Measurements from ENCODE around the gene MIA3.
A peak's percentile ranks its signal among the peaks of the same experiment; 100 is the strongest.

MIA3 gene

DNA sequence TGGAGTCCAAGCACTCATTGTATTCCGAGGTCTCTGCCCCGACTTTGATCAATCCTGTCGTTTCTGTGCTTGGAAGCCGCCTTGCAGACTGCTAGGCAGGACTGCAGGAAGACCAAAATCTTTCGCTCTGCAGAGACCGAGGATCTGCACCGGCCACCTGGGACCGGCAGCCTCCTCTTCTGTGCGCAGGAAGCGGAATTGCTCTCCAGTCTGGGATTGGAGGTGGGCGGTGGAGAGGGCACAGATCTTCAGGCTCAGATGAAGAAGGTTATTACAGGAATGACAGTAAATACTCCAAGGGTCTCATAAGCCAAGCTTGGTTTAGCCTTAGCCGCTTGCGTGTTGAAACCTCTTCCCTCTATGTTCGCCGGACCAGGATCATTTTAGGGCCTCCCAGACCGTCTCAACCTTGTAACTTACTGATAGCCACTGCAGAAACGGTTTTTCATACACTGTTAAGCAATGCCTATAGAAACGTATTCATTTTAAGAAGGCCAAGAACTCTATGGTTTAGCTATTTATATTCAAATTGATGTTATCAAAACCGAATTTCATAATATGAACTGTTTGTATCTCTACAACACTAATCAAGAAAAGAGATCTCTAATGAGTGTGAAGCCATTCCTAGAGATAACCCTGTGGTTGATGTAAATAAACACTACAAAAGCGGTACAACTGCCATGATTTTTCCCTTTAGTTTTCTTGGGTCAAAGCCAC lies 1.1 kb downstream of the MIA3 start:
- no peak for DNase-seq (ENCODE audit: low spot score)

- no peak for DNase-seq (ENCODE audit: low spot score)
These were observed 2.7 kb downstream of the MIA3 start for GRCh38 chr1:222620566-222620965.

DNA sequence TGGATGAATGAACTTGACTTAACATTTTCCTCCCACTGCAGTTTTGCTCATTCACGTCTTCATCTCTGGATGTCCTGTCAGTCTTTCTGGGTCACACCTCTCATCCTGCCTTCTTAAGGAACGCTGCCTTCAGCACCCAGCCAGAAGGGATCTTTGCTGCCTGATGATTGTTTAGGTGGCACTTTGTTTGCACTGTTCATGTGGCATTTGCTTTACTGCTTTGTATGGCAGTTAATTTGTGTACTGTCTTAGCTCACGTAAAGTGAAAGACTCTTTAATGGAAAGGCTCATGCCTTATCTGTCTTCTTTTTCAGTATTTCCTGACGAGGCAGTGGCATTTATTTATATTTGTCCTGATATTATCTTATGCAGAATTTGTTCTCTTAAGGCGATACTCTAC lies 4.9 kb downstream of the MIA3 start:
- no peak for DNase-seq (ENCODE audit: low spot score)

- DNase-seq (ENCODE audit: low spot score): no peak
These were observed 5.6 kb downstream of the MIA3 start for GRCh38 chr1:222623458-222623857.

DNA sequence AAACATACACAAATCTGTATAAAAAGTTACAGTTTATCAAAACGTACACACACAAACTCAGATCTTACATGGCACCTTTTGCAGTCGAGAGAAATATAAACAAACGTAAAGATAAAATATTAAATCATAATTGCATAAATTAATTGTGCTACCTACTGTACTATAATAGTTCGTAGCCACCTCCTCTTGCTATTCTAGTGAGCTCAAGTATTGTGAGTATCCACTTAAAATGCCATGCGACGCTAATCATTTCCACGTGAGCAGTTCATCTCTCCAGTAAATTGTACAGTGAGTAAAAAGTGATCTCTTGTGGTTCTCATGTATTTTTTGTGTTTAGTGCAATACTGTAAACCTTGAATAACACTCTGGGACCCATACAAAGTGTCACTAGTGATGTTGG lies 6.3 kb downstream of the MIA3 start:
- no peak for DNase-seq (ENCODE audit: low spot score)

GRCh38 chr1:222627232-222627631 lies 9.3 kb downstream of the MIA3 start:
- DNase-seq (ENCODE audit: low spot score): no peak

DNA sequence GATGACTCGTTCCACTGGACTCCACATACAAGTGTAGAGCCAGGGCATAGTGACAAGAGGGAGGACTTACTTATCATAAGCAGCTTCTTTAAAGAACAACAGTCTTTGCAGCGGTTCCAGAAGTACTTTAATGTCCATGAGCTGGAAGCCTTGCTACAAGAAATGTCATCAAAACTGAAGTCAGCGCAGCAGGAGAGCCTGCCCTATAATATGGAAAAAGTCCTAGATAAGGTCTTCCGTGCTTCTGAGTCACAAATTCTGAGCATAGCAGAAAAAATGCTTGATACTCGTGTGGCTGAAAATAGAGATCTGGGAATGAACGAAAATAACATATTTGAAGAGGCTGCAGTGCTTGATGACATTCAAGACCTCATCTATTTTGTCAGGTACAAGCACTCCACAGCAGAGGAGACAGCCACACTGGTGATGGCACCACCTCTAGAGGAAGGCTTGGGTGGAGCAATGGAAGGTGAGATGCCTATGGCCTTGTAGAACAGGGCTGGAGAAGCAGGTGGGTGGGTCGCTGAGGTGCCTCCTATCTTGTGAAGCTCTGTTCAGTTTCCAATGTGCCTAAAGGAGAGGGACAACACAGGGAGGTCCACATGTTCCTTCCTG lies 12.1 kb downstream of the MIA3 start:
- no peak for DNase-seq (ENCODE audit: low spot score)

GRCh38 chr1:222631611-222632208 lies 13.8 kb downstream of the MIA3 start:
- DNase-seq (ENCODE audit: low spot score): no peak

DNA sequence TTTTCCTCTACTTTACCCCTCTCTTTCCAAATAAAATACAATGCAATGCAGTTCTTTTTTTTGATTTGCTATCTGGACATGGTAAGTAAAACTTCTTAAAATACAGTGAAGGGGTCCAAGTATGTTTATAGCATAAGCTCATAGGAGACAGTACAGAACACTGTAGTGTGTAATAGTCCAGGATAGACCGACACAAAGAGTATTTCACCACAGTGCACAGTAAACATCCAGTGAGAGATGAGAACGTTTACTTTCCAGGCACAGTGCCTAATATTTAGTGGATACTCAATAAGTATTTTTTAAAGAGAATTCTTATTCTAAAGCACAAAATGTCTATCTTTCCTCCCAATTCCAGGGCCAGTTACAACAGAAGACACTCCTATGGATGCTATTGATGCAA lies 14.9 kb downstream of the MIA3 start:
- no peak for DNase-seq (ENCODE audit: low spot score)

GRCh38 chr1:222634180-222635013 lies 16.5 kb downstream of the MIA3 start:
- peak; percentile 84 for DNase-seq (ENCODE audit: low spot score)

DNA sequence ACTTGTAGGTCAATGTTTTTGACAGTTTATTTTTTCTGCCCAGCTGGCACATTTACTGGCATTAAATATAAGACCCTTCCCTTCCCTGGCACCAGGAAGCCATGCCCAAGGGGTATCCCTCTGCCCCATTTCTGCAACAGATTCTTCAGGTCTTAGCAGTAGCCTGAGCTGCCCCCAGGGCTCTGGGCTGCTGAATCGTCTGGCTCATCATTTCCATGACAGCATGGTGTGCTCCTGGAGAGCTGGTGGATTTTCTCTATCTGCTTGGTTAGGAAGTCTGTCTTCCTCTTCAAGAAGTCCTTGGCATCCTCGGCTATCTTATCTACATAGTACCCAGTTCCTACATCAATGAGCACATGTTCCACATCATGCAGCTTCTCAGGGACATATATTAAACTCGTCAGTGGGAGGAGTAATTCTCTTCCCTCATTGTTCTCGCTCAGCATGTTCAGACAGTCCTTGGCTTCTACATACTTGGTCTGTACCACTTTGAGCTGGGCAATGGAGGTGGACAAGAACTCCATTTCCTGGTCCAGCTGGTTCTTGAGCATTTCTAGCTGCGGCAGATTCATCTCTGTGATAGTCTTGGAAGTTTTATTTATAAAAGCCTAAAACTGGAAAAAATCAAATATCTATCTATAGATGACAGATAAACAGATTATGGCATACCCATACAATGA lies 23.5 kb downstream of the MIA3 start:
- no peak for DNase-seq (ENCODE audit: low spot score)

DNA sequence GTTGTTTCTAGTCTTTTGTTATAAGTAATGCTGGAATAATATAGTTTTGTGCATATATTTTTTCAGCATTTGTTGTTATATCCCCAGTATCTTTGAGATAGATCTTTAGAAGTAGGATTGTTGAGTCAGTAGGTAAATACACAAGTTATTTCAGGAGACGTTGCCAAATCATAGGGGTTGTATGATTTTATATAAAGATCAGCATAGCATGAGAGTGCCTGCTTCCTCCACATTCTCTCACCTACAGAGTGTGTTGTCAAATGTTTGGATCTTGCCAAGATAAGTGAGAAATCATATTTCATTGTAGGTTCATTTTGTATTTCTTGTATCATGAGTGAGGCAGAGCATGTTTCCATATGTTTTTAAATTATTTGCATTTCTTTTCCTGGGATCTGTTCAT lies 24.6 kb downstream of the MIA3 start:
- DNase-seq (ENCODE audit: low spot score): no peak

DNA sequence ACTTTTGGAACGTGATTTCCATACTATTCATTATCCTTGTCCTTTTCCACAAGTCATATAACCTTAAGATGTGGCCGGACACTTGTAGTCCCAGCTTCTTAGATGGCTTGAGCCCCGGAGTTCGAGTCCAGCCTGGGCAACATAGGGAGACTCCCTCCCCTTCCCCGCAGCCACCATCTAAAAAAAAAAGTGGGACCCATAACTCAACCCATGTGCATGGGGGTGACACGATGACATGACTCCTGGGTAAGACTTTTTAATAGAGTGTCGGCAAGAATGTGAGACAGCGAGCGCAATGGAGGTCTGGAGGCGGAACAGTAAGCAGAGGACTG lies 25.7 kb downstream of the MIA3 start:
- no peak for DNase-seq (ENCODE audit: low spot score)

- DNase-seq (ENCODE audit: low spot score): peak; percentile 96
These were observed 26.2 kb downstream of the MIA3 start for GRCh38 chr1:222643938-222644635.

DNA sequence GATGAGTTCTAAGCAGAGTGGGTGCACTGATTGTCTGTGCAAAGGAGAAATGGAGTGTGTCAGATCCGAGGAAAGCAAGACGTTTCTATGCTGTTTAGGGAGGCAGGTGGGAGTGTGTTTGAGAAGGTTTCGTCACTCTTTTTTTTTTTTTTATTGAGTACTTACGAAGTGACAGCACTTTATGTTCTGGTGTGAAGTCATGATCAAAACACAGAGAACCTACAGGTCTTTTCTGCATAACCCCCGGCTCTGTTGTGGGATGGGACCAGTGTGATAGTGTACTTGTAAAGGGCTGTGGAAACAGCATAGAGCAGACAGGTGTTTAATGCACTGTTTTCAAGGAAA lies 26.7 kb downstream of the MIA3 start:
- DNase-seq (ENCODE audit: low spot score): no peak

DNA sequence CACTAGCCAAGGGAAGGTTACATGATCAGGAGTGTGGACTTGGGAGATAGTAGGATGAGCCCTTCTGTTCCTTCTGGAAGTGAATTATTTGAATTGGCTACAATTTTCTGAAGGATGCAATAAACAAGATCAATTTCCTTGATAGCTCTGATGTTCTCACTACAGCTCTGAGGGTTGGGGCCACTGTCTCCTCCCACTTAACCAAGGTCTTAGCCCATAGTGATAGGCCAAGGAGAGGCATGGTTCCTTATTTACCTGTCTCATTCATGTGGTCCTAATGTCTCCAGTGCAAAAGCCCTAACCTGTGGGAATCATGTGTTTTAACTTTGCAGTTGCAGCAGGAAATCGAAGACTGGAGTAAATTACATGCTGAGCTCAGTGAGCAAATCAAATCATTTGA lies 34.8 kb downstream of the MIA3 start:
- DNase-seq (ENCODE audit: low spot score): no peak

DNA sequence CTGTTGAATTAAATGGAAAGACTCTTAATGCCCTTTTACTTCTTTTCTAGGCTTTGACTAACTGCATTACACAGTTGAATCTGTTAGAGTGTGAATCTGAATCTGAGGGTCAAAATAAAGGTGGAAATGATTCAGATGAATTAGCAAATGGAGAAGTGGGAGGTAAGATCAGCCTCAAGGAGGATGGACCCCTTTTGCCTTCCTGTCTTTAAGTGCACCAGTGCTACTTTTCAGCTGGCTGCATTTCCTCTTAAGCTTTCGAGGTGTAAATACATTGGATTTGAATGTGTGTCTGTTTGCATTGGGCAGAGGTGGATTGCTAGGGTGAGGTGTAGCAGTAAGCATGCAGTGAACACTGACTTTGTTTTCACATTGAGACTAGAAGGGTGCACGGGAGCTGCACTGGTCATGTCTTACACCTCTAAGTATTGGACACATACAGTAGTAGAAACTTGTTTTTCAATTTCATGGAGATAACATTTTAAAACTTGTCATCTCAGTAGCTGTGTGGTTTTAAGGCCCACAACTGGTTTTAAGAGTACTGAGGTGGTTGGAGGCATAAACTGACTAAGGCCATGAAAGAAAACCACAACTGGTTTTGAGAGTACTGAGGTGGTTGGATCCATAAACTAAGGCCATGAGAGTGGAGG lies 35.4 kb downstream of the MIA3 start:
- DNase-seq (ENCODE audit: low spot score): no peak

- no peak for DNase-seq (ENCODE audit: low spot score)
These were observed 37.0 kb downstream of the MIA3 start for GRCh38 chr1:222654849-222655248.

- no peak for DNase-seq (ENCODE audit: low spot score)
These were observed 38.7 kb downstream of the MIA3 start for GRCh38 chr1:222656391-222657155.

GRCh38 chr1:222657899-222658298 lies 40.0 kb downstream of the MIA3 start:
- DNase-seq (ENCODE audit: low spot score): no peak
